Muscle of leg (tissue), 11 donors: Measurements from ENCODE around the gene NNMT. TPM values are rescaled to one million over a fixed set of nuclear protein-coding genes. Genes with fewer than 3 reads are reported as not detected.

Experiments
- DNase-seq: peaks from one replicate; pipeline ENCODE4 v3.0.0; 2013
- H3K27ac ChIP-seq: one replicate; pipeline ENCODE4 v1.5.1; 2013; ENCODE audit warnings: mild to moderate bottlenecking, low read length, control low read depth
- H3K27me3 ChIP-seq: one replicate; pipeline ENCODE4 v1.6.1; 2013; ENCODE audit warnings: low read length; ENCODE audit not compliant: control insufficient read depth, insufficient read depth
- H3K36me3 ChIP-seq: one replicate; pipeline ENCODE4 v1.6.1; 2013; ENCODE audit warnings: low read length; ENCODE audit not compliant: control insufficient read depth, insufficient read depth
- H3K4me1 ChIP-seq: one replicate; pipeline ENCODE4 v1.6.1; 2013; ENCODE audit warnings: low read length; ENCODE audit not compliant: control insufficient read depth, insufficient read depth
- H3K4me3 ChIP-seq: one replicate; pipeline ENCODE4 v1.5.1; 2013; ENCODE audit warnings: low read length, control low read depth
- H3K9me3 ChIP-seq: replicated peaks from 2 replicates; pipeline ENCODE4 v1.6.1; 2013; ENCODE audit warnings: low read depth, low read length; ENCODE audit not compliant: control insufficient read depth
- WGBS: methylation state at CpG from one replicate; pipeline ENCODE4 v1.1.5; 2013; ENCODE audit warnings: missing lambda C conversion rate; ENCODE audit not compliant: insufficient coverage; 5-methylcytosine and 5-hydroxymethylcytosine counted together
- polyA plus RNA-seq, 8 donors: library from polyadenylated mRNA; unstranded; fragments of 120-200 nt; gene quantifications; one replicate each; pipeline versions ENCODE4 v1.2.1 to v1.2.3, GENCODE V29; 2013; ENCODE audit warnings: inconsistent platforms in 1 of 8, low replicate concordance in 1 of 8; ENCODE audit not compliant: insufficient read length in 8 of 8, insufficient read depth in 1 of 8
- total RNA-seq: library from RNA; stranded (reverse); fragments of 120-200 nt; gene quantifications from one replicate; pipeline ENCODE4 v1.2.4, GENCODE V29; 2013

NNMT gene
- total and polyA plus RNA-seq, 9 donors = 26.2 to 122 (median 59.0) TPM

DNA sequence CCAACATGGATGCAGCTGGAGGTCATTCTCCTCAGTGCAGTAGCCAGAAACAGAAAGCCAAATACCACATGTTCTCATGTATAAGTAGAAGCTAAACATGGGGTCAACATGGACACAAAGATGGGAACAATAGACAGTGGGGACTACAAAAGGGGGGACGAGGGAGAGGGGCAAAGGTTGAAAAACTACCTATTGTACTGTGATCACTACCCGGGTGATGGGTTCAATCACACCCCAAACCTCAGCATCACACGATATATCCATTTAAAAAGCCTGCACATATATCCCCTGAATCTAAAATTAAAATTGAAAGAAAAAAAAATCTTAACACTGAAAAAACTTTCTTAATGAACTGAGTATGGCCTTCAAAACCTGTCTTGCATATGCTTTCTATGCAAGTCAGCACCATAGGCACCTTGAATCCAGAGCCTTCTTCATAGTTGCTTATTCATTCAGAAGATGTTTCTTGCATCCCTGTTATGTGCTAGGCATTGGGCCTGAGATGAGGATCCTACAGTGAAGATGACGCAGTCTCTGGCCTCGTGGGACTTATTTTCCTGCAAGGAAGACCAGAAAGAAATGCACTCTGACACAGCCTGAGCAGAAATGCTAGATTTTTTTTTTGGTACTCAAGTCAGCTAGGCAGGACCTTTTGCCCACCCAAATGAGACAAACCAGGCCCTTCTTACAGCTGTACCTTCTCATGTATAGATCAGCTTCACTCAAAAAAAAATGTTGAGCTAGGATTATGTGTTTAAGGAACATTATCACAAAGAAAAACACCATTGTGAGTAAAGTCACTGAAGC, 21.0 kb downstream of the NNMT start:
- peak; percentile 46 for DNase-seq
- Histone ChIP-seq H3K27ac (no peak overlapping the region), H3K27me3 (peaks cover 2% of the 10 kb centered on the region), H3K9me3 (no peaks in the 10 kb centered on the region), H3K4me1 (no peaks in the 10 kb centered on the region), H3K4me3 (no peak overlapping the region), H3K36me3 (no peaks in the 10 kb centered on the region)
- WGBS = 76% methylated on average over 2 of the region's 5 CpGs

GRCh38 chr11:114317787-114318137, 21.6 kb downstream of the NNMT start:
- peak; percentile 66 for DNase-seq
- no peaks in the 10 kb centered on the region for H3K9me3 ChIP-seq
- no peak overlapping the region for H3K4me3 ChIP-seq
- H3K27me3 ChIP-seq = peaks cover 2% of the 10 kb centered on the region
- H3K4me1 ChIP-seq = no peaks in the 10 kb centered on the region
- no peak overlapping the region for H3K27ac ChIP-seq
- no peaks in the 10 kb centered on the region for H3K36me3 ChIP-seq
- WGBS = 9% methylated on average over 3 of the region's 5 CpGs

DNA sequence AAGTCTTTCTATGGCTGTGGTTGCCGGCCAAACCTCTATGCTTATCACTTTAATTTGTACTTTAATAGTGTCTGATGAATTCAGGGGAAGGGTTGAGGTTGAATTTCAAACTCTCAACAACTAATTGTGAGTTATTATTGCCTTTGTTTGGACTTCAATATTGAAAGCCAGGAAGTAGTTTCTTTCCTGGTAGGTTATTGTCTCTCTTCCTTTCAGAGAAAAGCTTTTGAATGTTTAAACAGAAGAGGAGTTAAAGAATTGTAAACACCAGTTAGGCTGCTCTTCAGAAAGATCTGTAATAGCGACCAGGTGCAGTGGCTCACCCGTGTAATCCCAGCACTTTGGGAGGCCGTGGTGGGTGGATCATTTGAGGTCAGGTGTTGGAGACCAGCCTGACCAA, 22.2 kb downstream of the NNMT start:
- no peaks in the 10 kb centered on the region for H3K4me1 ChIP-seq
- no peaks in the 10 kb centered on the region for H3K36me3 ChIP-seq
- peaks cover 2% of the 10 kb centered on the region for H3K27me3 ChIP-seq
- no peak overlapping the region for H3K4me3 ChIP-seq
- DNase-seq = no peak
- 53% methylated on average over 3 of the region's 4 CpGs for WGBS
- no peak overlapping the region for H3K27ac ChIP-seq
- H3K9me3 ChIP-seq = no peaks in the 10 kb centered on the region

- no peaks in the 10 kb centered on the region for H3K36me3 ChIP-seq
- H3K4me3 ChIP-seq = no peak overlapping the region
- H3K27me3 ChIP-seq = peaks cover 2% of the 10 kb centered on the region
- 66% methylated on average over 2 of the region's 5 CpGs for WGBS
- no peaks in the 10 kb centered on the region for H3K4me1 ChIP-seq
- no peak overlapping the region for H3K27ac ChIP-seq
- H3K9me3 ChIP-seq = no peaks in the 10 kb centered on the region
- no peak for DNase-seq
Measured at GRCh38 chr11:114319716-114320328, 23.6 kb downstream of the NNMT start.

DNA sequence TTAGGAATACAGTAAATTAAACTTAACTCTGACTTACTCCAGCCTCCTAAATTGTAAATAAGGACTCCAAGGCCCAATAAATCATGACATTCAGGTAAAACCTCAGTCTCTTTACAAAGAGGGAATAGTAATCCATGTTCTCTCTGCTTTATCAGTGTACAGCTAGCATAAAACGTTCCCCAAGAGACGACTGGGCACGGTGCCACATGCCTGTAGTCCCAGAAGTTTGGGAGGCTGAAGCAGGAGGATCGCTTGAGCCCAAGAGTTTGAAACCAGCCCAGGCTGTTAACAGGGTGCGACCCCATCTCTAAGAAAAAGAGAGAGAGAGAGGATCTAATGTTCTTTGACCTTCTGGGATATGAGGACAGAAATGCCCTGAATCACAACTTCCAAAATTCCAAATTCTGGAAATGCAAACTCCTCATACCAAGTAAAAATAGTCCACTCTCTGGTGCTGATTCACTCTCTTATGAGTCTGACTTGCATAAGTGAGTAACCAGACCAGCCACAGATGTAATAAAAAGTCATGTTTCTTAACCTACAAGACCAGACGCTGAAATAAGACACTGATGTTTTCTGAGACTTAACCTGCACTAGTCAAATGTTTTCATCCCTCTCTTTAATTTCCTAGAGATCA, 25.5 kb downstream of the NNMT start:
- H3K4me3 ChIP-seq = no peak overlapping the region
- H3K27me3 ChIP-seq = no peaks in the 10 kb centered on the region
- WGBS = 57% methylated on average over 2 of the region's 6 CpGs
- no peaks in the 10 kb centered on the region for H3K4me1 ChIP-seq
- H3K36me3 ChIP-seq = no peaks in the 10 kb centered on the region
- H3K27ac ChIP-seq = peak overlapping the region; percentile 4
- H3K9me3 ChIP-seq = no peaks in the 10 kb centered on the region
- peak; percentile 71 for DNase-seq

DNA sequence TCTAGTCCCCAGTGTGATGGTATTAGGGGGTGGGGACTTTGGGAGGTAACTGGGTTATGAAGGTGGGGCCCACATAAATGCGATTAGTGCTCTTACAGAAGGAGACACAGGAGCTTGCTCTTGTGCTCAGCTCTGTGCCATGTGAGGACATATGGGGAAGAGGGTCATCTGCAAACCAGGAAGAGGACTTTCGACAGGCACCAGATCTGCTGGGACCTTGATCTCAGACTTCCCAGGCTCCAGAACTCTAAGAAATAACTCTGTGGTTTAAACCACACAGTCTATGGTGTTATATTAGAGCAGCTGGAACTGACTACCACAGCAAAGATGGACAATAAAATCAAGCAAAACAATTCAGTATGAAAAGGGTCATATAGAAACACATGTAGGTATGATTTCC, 26.7 kb downstream of the NNMT start:
- DNase-seq = no peak
- Histone ChIP-seq H3K36me3 (no peaks in the 10 kb centered on the region), H3K9me3 (no peaks in the 10 kb centered on the region), H3K4me3 (no peak overlapping the region), H3K27me3 (no peaks in the 10 kb centered on the region), H3K27ac (no peak overlapping the region), H3K4me1 (no peaks in the 10 kb centered on the region)
- WGBS = no CpG with 5 or more reads among the region's 2 CpGs

- H3K4me1 ChIP-seq = no peaks in the 10 kb centered on the region
- peaks cover 7% of the 10 kb centered on the region for H3K9me3 ChIP-seq
- H3K36me3 ChIP-seq = no peaks in the 10 kb centered on the region
- no peak overlapping the region for H3K4me3 ChIP-seq
- no peak overlapping the region for H3K27ac ChIP-seq
- H3K27me3 ChIP-seq = no peaks in the 10 kb centered on the region
- DNase-seq = no peak
- no CpG with 5 or more reads among the region's 4 CpGs for WGBS
Measured at GRCh38 chr11:114326151-114326550, 30.0 kb downstream of the NNMT start.

DNA sequence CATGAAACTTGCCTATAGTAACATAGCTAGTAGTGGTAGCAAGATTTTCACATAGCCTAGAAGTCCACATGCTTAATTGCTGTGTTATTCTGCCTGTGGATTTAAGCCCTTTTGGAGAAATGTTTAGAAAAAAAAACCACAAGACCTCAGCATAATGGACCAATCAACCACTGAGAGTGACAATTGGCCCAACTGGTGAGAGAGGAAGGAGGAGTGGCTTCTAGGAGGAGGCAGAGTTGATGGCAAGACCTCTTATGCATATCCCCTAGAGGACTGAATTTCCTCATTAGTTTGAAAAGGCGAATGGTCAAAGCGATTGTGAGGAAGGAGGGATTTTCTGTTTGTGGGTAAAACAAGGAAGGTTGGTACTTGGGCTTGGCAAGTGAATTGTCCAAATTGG, 30.6 kb downstream of the NNMT start:
- H3K4me3 ChIP-seq = no peak overlapping the region
- 88% methylated on average over 2 of the region's 2 CpGs for WGBS
- peaks cover 7% of the 10 kb centered on the region for H3K9me3 ChIP-seq
- H3K4me1 ChIP-seq = no peaks in the 10 kb centered on the region
- H3K27ac ChIP-seq = no peak overlapping the region
- H3K27me3 ChIP-seq = no peaks in the 10 kb centered on the region
- H3K36me3 ChIP-seq = no peaks in the 10 kb centered on the region
- no peak for DNase-seq

- WGBS = no CpG with 5 or more reads among the region's 1 CpG
- H3K4me1 ChIP-seq = no peaks in the 10 kb centered on the region
- no peaks in the 10 kb centered on the region for H3K36me3 ChIP-seq
- no peak overlapping the region for H3K4me3 ChIP-seq
- H3K27me3 ChIP-seq = no peaks in the 10 kb centered on the region
- H3K9me3 ChIP-seq = peaks cover 7% of the 10 kb centered on the region
- no peak overlapping the region for H3K27ac ChIP-seq
- DNase-seq = no peak
Measured at GRCh38 chr11:114330373-114330772, 34.2 kb downstream of the NNMT start.

GRCh38 chr11:114340311-114341131, 44.3 kb downstream of the NNMT start:
- H3K27ac ChIP-seq = no peak overlapping the region

More at GRCh38 chr11:114340311-114341131, 44.3 kb downstream of the NNMT start:
- DNase-seq = peak; percentile 77
- Histone ChIP-seq H3K9me3 (no peaks in the 10 kb centered on the region), H3K36me3 (no peaks in the 10 kb centered on the region), H3K4me3 (no peak overlapping the region), H3K27me3 (no peaks in the 10 kb centered on the region), H3K4me1 (peaks cover 6% of the 10 kb centered on the region)
- WGBS = 30% methylated on average over 10 of the region's 18 CpGs
